ENCODE results near the gene VPS13D. TPM values are rescaled to one million over a fixed set of nuclear protein-coding genes. Genes with fewer than 3 reads are reported as not detected.

Gene VPS13D
- total RNA-seq, 1 experiment from 2014 or later = 20.2 TPM

- no peak overlapping the region for H2BK120ac ChIP-seq (ENCODE audit: low read depth, low read length, poor library complexity, severe bottlenecking)
- no peak overlapping the region for H2BK12ac ChIP-seq (ENCODE audit: insufficient read length, low read depth, low read length)
- Mint-ChIP-seq H3K4me1 (peaks cover 0 to 3% of the 10 kb centered on the region in 2 experiments; a peak in 2 of 4 replicates), H3K27ac (no peak overlapping the region), H3K9me3 (peaks cover 8 to 9% of the 10 kb centered on the region in 2 experiments), H3K4me3 (no peak overlapping the region), H3K36me3 (ENCODE audit: insufficient read depth in 1 of 3, low read depth in 3 of 3) (peaks cover 10 to 25% (median 19%) of the 10 kb centered on the region in 3 experiments; a peak in 6 of 7 replicates), H3K27me3 (ENCODE audit: low read depth) (no peaks in the 10 kb centered on the region)
- H4K91ac ChIP-seq (ENCODE audit: insufficient read length, low read depth, low read length) = no peak overlapping the region
- H2AK5ac ChIP-seq (ENCODE audit: insufficient read length, low read length) = no peak overlapping the region
- no peak overlapping the region for H3K18ac ChIP-seq (ENCODE audit: insufficient read length, low read depth, low read length)
- H4K5ac ChIP-seq (ENCODE audit: insufficient read length, low read depth, low read length) = no peak overlapping the region
- no peak overlapping the region for H4K8ac ChIP-seq (replicated peaks; ENCODE audit: insufficient read length, low read depth, low read length)
- H3K27ac ChIP-seq (ENCODE audit: insufficient read length, low read depth, low read length) = no peak overlapping the region
- no CpG with 5 or more reads among the region's 6 CpGs for WGBS (ENCODE audit: extremely low coverage, insufficient read length, low lambda C conversion rate)
- no peak for TF ChIP-seq CTCF (conservative IDR thresholded peaks at IDR 0.05)
- H3K14ac ChIP-seq (ENCODE audit: insufficient read depth, low read length) = no peak overlapping the region
- H3K23ac ChIP-seq (ENCODE audit: insufficient read length, low read depth, low read length) = no peak overlapping the region
- H3K56ac ChIP-seq (ENCODE audit: insufficient read length, low read depth, low read length) = no peak overlapping the region
- H2BK5ac ChIP-seq (ENCODE audit: insufficient read length, low read length) = no peak overlapping the region
- H3K4ac ChIP-seq (ENCODE audit: low read depth, low read length) = no peak overlapping the region
- no peak overlapping the region for H2AFZ ChIP-seq (ENCODE audit: low read length)
- no peak overlapping the region for H2BK15ac ChIP-seq (ENCODE audit: low read depth, low read length)
- no peaks in the 10 kb centered on the region for H3K4me1 ChIP-seq (ENCODE audit: insufficient read depth, low read length)
- no peak overlapping the region for H3K9ac ChIP-seq (ENCODE audit: extremely low read depth, insufficient read length, low read length)
- no peaks in the 10 kb centered on the region for H3K79me1 ChIP-seq (ENCODE audit: insufficient read depth, low read depth, low read length, poor library complexity, severe bottlenecking)
- H4K20me1 ChIP-seq (ENCODE audit: control insufficient read depth, insufficient read depth, insufficient read length) = no peaks in the 10 kb centered on the region
- no peaks in the 10 kb centered on the region; the same call in 1 of the 2 replicates for H3K79me2 ChIP-seq (ENCODE audit: insufficient read depth, low read length)
- H3K9me3 ChIP-seq (ENCODE audit: control insufficient read depth, low read depth, low read length) = no peaks in the 10 kb centered on the region
- H3T11ph ChIP-seq (ENCODE audit: low read length) = no peak overlapping the region
- H2BK20ac ChIP-seq (ENCODE audit: low read depth, low read length, poor library complexity, severe bottlenecking) = no peak overlapping the region
- no peak overlapping the region for H3K4me2 ChIP-seq (ENCODE audit: insufficient read depth, insufficient read length, low read length)
- H3K23me2 ChIP-seq (ENCODE audit: insufficient read length, low read depth, low read length, poor library complexity, severe bottlenecking) = no peaks in the 10 kb centered on the region
- H3K27me3 ChIP-seq (ENCODE audit: insufficient read depth, low read length) = no peaks in the 10 kb centered on the region
- DNase-seq = no peak
These were observed 181.9 kb downstream of the VPS13D start for GRCh38 chr1:12411747-12412146.

All from H9 (cell line).